ENCODE results near the gene TRAPPC3.

- TF ChIP-seq CTCF (conservative IDR thresholded peaks at IDR 0.05; ENCODE audit: low read length), result no peak
- TF ChIP-seq EZH2phosphoT487 (IDR thresholded peaks at IDR 0.05; ENCODE audit: borderline replicate concordance), result no peak
These were observed 13.5 kb upstream of the TRAPPC3 start for GRCh38 chr1:36162680-36163239.

All from Loucy (cell line).